ENCODE data around the gene TFAP2B.

Gene TFAP2B

GRCh38 chr6:50825375-50826036 lies 6.8 kb downstream of the TFAP2B start:
- DNase-seq = no peak

GRCh38 chr6:50826037-50826761 lies 7.5 kb downstream of the TFAP2B start:
- no peak for DNase-seq

DNA sequence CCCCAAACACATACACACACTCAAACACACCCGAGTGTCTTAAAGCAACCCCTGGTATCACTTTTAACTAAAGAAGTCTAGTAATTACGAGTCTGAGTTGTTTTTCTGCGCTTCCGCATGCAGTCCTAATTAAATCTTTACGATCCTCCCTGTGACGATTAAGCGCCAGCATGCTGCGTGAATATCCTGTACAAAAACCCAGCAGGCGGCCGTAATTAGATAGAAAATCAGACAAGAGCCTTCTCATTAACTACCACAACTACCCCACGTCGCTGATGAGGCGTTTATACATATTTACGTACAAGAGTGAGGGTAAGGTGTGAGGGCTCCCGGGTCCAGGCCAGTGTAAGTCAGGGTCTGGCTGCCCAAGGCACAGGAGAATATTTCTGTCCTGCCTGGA lies 8.1 kb downstream of the TFAP2B start:
- no peak for DNase-seq

DNA sequence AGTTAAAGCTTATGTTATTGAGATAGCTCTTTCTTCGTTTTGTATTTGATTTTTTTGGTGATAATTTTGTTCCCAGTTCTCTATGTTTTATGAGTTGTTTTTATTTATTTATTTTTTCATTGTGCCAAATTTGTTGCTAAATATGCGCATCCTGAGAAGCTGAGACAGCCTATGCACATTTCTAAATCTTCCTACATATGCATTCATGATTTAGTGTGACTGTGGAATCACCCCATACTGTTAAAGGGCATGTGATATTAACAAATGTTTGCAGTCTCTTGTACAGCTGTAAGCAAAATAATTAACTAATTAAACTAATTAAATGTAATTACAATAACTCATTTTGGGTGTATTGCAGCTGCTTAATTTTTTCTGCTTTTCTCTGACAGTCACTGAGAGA lies 10.4 kb downstream of the TFAP2B start:
- no peak for DNase-seq

GRCh38 chr6:50829898-50830444 lies 11.3 kb downstream of the TFAP2B start:
- no peak for DNase-seq

- no peak for DNase-seq
These were observed 12.5 kb downstream of the TFAP2B start for GRCh38 chr6:50831186-50831585.

- no peak for DNase-seq
These were observed 14.2 kb downstream of the TFAP2B start for GRCh38 chr6:50832912-50833311.

- DNase-seq = no peak
These were observed 16.3 kb downstream of the TFAP2B start for GRCh38 chr6:50834929-50835410.

DNA sequence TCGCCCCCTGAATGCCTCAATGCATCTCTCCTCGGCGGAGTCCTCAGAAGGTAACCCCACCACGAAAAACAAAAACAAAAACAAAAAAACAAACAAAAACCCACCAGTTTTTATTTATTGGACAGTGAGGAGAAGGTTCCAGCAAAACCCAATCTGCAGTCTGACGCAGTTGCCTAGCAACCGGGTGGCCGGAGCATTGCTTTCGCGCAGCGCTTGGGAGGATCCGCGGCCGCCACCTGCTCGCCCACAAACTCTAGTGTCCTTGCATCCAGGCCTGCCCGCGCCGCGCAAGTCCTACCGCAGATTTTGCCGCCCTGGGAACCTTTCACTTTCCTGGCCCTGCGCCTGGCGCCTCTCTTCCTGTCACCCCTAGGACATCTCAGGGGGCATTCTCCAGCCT lies 17.6 kb downstream of the TFAP2B start:
- DNase-seq = no peak

DNA sequence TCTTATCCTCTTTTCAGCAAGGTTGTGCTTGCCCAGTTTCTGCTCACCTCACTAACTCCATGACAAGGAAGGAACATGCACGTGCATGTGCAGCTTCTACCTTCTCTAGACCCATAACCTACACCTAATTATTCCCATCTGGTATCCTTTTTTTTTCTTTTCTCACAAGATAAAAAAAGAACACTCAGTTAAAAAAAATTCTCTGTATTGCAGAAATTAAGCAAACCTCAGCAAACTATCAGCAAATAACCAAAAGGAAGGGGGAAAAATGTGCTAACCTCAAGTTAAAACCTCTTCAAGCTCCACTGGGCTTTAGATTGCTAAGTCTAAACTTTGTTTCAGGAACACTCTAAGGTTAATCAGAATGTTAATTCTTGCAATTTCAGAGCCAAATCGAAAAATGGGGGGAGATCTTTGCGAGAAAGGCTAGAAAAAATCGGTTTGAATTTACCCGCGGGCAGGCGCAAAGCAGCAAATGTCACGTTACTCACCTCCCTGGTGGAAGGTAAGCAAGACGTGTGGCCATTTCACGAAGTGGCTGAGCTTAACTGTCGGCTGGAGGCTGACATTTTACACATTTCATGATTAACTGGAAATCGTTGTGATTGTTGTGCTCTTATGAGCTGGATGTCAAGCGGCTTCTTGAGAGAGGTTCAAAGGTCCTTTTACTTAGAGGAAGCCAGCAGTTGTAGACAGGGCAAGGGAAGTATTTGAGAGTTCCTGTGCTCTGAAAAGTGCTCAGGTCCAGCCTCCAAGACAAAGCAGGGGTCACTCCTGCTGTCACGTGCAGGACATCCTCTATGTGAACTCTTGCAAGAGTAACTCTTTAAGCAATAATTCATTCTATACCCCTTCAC lies 19.1 kb downstream of the TFAP2B start:
- DNase-seq = no peak

- DNase-seq = no peak
These were observed 21.6 kb downstream of the TFAP2B start for GRCh38 chr6:50840112-50840810.

DNA sequence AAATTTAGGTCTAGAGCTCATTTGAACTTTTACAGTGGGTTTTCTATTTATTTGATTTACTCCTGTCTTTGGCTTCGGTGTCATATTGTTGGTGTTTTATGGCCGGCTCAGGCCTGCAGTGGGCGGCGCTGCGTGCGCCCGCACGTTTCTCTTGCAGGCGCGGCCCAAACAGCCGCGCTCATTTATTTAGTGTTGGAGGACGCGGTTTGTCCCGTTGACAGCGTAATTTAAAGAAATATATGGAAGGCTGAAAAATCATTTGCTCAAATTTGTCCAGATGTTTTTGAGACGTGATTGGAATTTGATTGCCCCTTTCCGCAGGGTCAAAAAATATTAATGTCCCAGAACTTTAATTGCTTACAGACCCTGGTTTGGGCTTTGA lies 22.1 kb downstream of the TFAP2B start:
- no peak for DNase-seq

GRCh38 chr6:50842446-50842845 lies 23.8 kb downstream of the TFAP2B start:
- DNase-seq = no peak

GRCh38 chr6:50842861-50843384 lies 24.3 kb downstream of the TFAP2B start:
- no peak for DNase-seq

DNA sequence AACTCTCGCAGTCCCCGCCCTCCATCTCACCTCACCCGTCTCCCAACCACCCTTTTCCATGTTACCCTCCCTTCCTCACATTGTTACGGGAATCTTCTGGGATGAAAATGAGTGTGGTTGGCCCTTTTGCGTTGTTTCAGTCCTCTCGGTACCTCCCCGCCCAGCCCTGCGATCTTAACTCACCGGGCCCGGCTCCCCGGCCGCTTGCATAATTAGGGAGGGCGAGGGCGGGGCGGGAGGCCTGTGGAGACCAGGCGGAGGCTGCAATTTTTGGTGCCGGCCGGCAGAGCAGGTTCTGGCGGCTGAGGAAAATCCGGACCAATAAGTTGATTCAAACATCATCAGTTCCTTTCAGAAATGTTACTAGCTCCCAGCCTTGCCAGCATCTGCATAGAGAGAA lies 25.2 kb downstream of the TFAP2B start:
- DNase-seq = no peak

- DNase-seq = no peak
These were observed 26.9 kb downstream of the TFAP2B start for GRCh38 chr6:50845499-50846143.

- DNase-seq = no peak
These were observed 27.6 kb downstream of the TFAP2B start for GRCh38 chr6:50846144-50846851.

DNA sequence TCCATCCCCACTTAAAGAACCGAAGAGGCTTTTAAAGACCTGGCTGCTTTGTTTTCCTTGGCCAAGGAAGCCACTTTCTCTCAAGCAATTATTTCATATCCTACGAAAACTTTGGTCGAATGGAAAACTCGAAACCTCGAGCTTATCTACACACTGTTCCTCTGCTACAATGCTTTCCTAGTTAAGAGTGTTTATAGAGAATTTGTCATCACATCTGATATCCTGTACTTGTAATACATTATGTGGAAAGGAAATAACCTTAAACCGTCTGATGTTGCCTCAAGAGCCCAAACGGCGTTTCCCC lies 28.1 kb downstream of the TFAP2B start:
- DNase-seq = no peak

DNA sequence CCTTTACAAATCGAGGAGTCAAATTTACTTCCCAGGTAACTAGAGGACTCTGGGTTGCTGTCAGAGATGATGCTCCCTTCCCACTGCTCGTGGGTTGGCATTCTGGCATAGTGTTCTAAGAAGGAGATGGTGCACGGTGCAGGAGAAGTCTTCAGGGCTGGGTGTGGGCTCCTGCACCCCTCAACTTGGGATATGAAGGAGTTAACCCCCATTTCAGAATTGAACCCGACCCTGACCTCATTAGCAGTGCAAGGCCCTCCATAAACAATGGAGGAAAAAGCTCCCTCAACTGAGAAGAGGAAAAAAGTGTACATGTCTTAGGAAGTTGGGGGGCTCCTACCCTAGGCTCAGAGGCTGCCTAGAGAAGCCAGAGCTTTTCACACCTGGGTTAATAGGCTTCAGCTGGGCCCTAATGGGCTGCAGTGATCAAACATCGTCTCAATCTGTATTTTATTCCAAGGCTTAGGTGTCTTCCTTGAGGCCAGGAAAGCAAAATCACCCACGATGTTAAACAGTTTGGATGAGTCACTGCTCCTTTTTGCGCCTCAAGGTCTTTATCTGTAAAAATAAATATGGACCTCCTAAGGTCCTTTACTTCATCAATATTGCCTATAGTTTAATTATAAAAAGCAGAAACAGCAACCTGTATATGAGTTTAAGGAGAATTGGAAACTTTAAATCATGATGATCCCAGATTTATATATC lies 29.4 kb downstream of the TFAP2B start:
- DNase-seq = no peak

DNA sequence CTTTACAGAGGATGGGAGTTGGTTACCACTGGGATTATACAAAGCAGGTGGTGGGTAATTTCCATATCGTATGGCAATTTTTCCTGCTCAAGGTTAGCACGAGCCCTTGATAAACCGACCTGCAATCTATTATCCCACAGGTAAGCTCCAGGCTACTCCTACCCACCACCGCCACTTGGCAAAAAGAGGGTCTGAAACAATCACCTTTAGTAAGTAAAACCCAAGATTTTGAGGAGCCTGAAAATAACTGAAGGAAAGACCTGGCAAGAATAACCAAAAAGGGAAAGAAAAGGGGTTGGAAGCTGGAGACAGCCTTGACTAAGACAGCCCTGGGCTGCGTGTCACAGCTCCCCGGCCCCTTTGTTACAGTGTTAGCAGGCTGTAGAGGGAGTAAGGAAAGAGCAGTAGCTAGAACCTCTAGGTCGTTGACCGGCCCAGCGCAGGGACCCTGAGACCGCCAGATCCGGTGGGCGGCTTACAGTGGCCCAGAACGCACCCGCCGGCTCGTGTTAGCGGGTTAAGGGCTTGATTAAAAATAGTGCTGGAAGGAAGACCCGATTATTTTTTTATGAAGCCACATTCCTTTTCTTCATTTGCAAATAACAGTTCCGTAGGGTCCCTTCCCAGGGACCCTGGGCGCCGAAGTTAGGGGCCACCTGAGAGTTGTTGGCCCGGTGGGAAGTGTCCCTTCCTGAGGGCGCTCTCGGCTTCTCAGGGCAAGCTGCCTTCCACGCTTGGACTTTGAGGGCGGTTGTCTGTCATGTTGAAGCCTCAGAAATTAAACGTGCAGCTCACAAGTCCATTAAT lies 30.5 kb downstream of the TFAP2B start:
- no peak for DNase-seq

Data from activated effector memory CD4-positive, alpha-beta T cell treated with Interleukin-2 at 50 U/mL for 16 hours (primary cell).